ENCODE measurements around the gene TMC1. TPM values are rescaled to one million over a fixed set of nuclear protein-coding genes. Genes with fewer than 3 reads are reported as not detected.
"Not testable (repeated sequence)": the region's sequence is repeated elsewhere in the genome, so short reads cannot be mapped to it uniquely, and the experiment has no call there.

Gene TMC1
- total RNA-seq, 1 experiment from 2014 or later: not detected

DNA sequence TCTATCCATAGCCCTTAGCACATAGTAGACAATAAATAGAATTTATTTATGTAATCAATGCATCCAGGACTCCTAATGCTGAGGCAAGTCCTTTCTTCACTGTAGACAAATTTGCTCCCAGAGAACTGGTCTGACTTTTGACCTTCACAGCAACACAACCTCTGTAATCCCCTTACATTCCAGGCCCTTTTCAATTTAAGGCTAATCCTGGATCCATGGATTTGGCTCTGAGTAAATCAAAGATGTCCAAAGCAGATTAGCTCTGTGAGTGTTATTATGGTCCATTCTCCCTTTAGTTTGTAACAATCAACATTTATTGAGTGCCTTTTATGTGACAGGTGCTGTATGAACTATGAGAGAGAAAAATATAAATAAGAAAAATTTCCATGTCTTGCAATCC, 27.4 kb upstream of the TMC1 start:
- no peak overlapping the region for H3K27ac ChIP-seq
- H3K27me3 ChIP-seq: no peaks in the 10 kb centered on the region
- no peak for DNase-seq
- H3K4me3 ChIP-seq: no peak overlapping the region
- H3K4me1 ChIP-seq: no peaks in the 10 kb centered on the region
- H3K36me3 ChIP-seq: no peaks in the 10 kb centered on the region
- no peaks in the 10 kb centered on the region for H3K9me3 ChIP-seq (replicated peaks)

DNA sequence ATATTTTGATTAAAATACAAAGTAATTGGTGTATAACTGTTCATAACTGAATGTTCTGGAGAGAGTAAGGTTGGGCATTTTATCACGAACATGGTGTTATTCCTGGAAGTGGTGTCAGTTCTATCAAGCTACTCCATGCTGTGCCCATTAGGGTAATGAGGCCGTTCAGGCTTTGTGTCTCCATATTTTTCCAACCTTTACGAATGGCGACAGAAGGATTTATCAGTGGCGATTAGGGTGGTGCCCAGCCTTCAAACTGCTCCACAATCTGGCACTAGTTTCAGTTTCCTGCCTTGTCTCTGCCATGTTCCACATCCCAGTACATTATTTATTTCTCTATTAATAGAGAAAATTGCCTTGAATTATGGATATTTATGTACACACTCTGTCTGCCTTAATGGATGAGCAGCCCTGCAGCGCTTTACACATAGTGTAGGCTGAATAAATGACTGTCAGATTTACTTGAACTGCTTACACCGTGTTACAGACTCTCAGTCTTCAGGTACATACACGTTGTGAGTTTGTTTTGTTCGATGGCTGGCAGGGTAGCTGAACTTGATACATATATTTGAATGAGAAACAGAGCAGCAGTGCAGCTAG, 23.9 kb upstream of the TMC1 start:
- no peak for DNase-seq
- Histone ChIP-seq H3K4me3 (no peak overlapping the region), H3K27me3 (no peaks in the 10 kb centered on the region), H3K27ac (no peak overlapping the region), H3K4me1 (no peaks in the 10 kb centered on the region), H3K9me3 (replicated peaks) (no peaks in the 10 kb centered on the region), H3K36me3 (no peaks in the 10 kb centered on the region)

- H3K36me3 ChIP-seq: no peaks in the 10 kb centered on the region
- no peak overlapping the region for H3K4me3 ChIP-seq
- no peaks in the 10 kb centered on the region for H3K27me3 ChIP-seq
These were observed 14.8 kb upstream of the TMC1 start for GRCh38 chr9:72506615-72507014.

DNA sequence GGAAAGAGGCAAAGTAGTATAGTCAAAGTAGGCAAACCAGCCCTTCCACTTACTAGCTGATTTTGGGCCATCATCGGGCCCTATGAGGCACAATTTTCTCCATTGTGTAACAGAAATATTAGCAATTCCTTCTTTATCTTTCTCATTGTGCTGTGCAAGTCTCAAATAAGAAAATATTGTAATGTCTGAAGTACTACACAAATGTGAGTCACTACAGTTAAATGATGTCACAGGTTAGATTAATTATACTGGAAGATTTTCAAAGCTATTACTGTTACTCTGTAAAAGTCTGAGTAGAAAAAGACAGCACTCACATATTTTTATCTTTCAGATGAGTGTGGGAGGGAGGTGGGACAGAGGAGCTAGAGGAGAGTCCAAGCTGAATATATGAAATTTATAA, 12.4 kb upstream of the TMC1 start:
- no peak for DNase-seq
- no peaks in the 10 kb centered on the region for H3K27me3 ChIP-seq
- H3K9me3 ChIP-seq (replicated peaks): 0 out of 2 replicates have a peak, but pooled peaks cover 2% of the 10 kb centered on the region
- no peak overlapping the region for H3K27ac ChIP-seq
- H3K4me1 ChIP-seq: no peaks in the 10 kb centered on the region
- no peak overlapping the region for H3K4me3 ChIP-seq
- H3K36me3 ChIP-seq: no peaks in the 10 kb centered on the region

More at GRCh38 chr9:72506615-72507014, 14.8 kb upstream of the TMC1 start:
- no peaks in the 10 kb centered on the region for H3K9me3 ChIP-seq (replicated peaks)
- H3K27ac ChIP-seq: no peak overlapping the region
- DNase-seq: no peak
- no peaks in the 10 kb centered on the region for H3K4me1 ChIP-seq

GRCh38 chr9:72509635-72510034, 11.8 kb upstream of the TMC1 start:
- no peaks in the 10 kb centered on the region for H3K27me3 ChIP-seq
- H3K36me3 ChIP-seq: no peaks in the 10 kb centered on the region
- 0 out of 2 replicates have a peak, but pooled peaks cover 2% of the 10 kb centered on the region for H3K9me3 ChIP-seq (replicated peaks)
- H3K4me1 ChIP-seq: no peaks in the 10 kb centered on the region
- H3K27ac ChIP-seq: no peak overlapping the region
- no peak overlapping the region for H3K4me3 ChIP-seq
- DNase-seq: no peak

- DNase-seq: not testable (repeated sequence)
These were observed 397 bp upstream of the TMC1 start for GRCh38 chr9:72521011-72521410.

GRCh38 chr9:72524820-72525540, 3.6 kb downstream of the TMC1 start:
- Histone ChIP-seq H3K9me3 (replicated peaks) (no peaks in the 10 kb centered on the region), H3K27me3 (no peaks in the 10 kb centered on the region), H3K27ac (no peak overlapping the region), H3K4me1 (peaks cover 18% of the 10 kb centered on the region), H3K4me3 (no peak overlapping the region), H3K36me3 (no peaks in the 10 kb centered on the region)
- DNase-seq: peak; percentile 43 to 65

More at GRCh38 chr9:72521011-72521410, 397 bp upstream of the TMC1 start:
- H3K36me3 ChIP-seq; H3K4me1 ChIP-seq; H3K4me3 ChIP-seq; H3K27me3 ChIP-seq; H3K9me3 ChIP-seq (replicated peaks); H3K27ac ChIP-seq: not testable (repeated sequence)

GRCh38 chr9:72526901-72527800, 5.7 kb downstream of the TMC1 start:
- H3K36me3 ChIP-seq: no peaks in the 10 kb centered on the region
- no peaks in the 10 kb centered on the region for H3K9me3 ChIP-seq (replicated peaks)
- H3K27ac ChIP-seq: peak overlapping the region; percentile 20; the same call in 1 of the 2 replicates
- peak overlapping the region; percentile 53 for H3K4me3 ChIP-seq
- H3K27me3 ChIP-seq: no peaks in the 10 kb centered on the region
- H3K4me1 ChIP-seq: peaks cover 18% of the 10 kb centered on the region
- DNase-seq: peak; percentile 80 to 85

DNA sequence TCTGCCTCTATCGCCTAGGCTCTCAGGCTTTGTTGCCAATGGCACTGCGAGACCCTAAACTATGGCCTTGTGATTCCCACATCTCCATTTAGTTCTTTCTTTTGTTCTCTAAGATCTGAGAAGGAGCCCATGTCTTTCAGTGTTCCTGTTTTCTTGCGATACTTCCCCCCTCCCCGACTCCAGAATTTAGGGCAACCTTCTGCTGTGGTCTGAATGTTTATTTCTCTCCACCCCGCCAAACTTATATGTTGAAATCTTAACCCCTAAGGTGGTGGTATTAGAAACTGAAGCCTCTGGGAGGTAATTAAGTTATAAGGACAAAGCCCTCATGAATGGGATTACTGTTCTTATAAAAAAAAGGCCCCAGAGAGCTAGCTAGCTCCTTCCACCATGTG, 6.4 kb downstream of the TMC1 start:
- no peaks in the 10 kb centered on the region for H3K36me3 ChIP-seq
- H3K9me3 ChIP-seq (replicated peaks): no peaks in the 10 kb centered on the region
- H3K4me1 ChIP-seq: peaks cover 20% of the 10 kb centered on the region
- H3K27me3 ChIP-seq: no peaks in the 10 kb centered on the region
- DNase-seq: no peak
- peak overlapping the region; percentile 53 for H3K4me3 ChIP-seq
- H3K27ac ChIP-seq: peak overlapping the region; percentile 20; the same call in 1 of the 2 replicates

- H3K9me3 ChIP-seq (replicated peaks): no peaks in the 10 kb centered on the region
- no peaks in the 10 kb centered on the region for H3K27me3 ChIP-seq
- H3K4me1 ChIP-seq: peaks cover 26% of the 10 kb centered on the region
- DNase-seq: no peak
- no peak overlapping the region for H3K27ac ChIP-seq
- H3K4me3 ChIP-seq: no peak overlapping the region
- H3K36me3 ChIP-seq: no peaks in the 10 kb centered on the region
These were observed 8.1 kb downstream of the TMC1 start for GRCh38 chr9:72529531-72529930.

DNA sequence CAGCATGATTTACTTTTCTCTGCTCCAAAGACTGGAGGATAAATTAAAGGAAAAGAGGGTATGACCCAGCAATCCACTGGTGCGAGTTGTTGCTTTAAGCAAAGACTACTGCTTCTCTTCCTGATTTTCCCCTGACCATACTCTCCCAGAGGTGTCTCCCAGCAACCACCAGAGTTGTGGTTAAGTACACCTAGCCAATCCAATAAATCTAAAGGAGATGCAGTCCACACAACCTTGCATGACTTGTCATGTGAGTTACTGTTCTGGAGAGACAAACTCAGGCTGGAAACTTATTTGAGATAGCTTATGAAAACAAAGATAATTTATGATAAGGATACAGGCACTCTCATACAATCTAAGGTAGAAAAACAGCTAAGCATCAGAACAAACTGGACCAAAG, 11.9 kb downstream of the TMC1 start:
- no peaks in the 10 kb centered on the region for H3K9me3 ChIP-seq (replicated peaks)
- no peaks in the 10 kb centered on the region for H3K27me3 ChIP-seq
- DNase-seq: no peak
- no peak overlapping the region for H3K4me3 ChIP-seq
- peaks cover 8% of the 10 kb centered on the region; the same call in 1 of the 2 replicates for H3K4me1 ChIP-seq
- H3K27ac ChIP-seq: no peak overlapping the region
- H3K36me3 ChIP-seq: no peaks in the 10 kb centered on the region

DNA sequence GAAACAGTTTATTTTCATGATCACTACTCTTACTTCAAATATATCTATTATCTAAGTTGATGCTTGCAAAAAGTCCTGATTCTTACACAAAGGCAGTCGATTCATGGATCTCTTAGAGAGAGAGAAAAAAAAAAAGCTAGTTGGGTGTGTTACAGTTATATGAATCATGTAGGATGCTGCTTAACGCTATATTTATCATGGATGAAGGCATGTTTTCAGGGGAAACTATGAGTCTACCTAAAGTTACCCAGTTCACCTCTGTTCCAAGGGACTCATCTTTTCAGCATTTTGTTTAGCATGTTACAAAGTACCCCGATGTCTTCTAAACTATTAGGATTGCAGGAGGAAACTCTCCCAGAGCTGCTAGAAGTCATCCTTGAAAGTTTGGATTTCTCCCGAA, 13.5 kb downstream of the TMC1 start:
- no peaks in the 10 kb centered on the region for H3K9me3 ChIP-seq (replicated peaks)
- DNase-seq: no peak
- no peaks in the 10 kb centered on the region for H3K36me3 ChIP-seq
- no peaks in the 10 kb centered on the region for H3K27me3 ChIP-seq
- no peak overlapping the region for H3K4me3 ChIP-seq
- no peak overlapping the region for H3K27ac ChIP-seq
- H3K4me1 ChIP-seq: peaks cover 8% of the 10 kb centered on the region; the same call in 1 of the 2 replicates

- H3K27ac ChIP-seq: no peak overlapping the region
- H3K36me3 ChIP-seq: no peaks in the 10 kb centered on the region
- DNase-seq: no peak
- H3K4me3 ChIP-seq: no peak overlapping the region
- H3K27me3 ChIP-seq: no peaks in the 10 kb centered on the region
- H3K9me3 ChIP-seq (replicated peaks): no peaks in the 10 kb centered on the region
- H3K4me1 ChIP-seq: peaks cover 8% of the 10 kb centered on the region; the same call in 1 of the 2 replicates
These were observed 15.7 kb downstream of the TMC1 start for GRCh38 chr9:72537011-72537545.

DNA sequence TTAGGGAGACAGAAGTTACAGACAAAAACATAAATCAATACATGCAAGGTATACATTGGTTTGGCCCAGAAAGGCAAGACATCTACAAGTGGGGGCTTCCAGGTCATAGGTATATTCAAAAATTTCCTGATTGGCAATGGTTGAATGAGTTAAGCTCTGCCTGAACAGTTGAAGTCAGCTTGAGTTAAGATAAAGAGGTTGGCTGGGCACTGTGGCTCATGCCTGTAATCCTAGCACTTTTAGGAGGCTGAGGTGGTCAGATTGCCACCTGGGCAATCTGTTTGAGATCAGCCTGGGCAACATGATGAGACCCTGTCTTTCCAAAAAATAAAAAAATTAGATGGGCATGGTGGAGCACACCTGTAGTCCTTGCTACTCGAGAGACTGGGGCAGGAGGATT, 16.3 kb downstream of the TMC1 start:
- DNase-seq: no peak
- peaks cover 7% of the 10 kb centered on the region; the same call in 1 of the 2 replicates for H3K4me1 ChIP-seq
- H3K27ac ChIP-seq: no peak overlapping the region
- H3K36me3 ChIP-seq: no peaks in the 10 kb centered on the region
- H3K9me3 ChIP-seq (replicated peaks): no peaks in the 10 kb centered on the region
- H3K4me3 ChIP-seq: no peak overlapping the region
- H3K27me3 ChIP-seq: no peaks in the 10 kb centered on the region

Measured in SJCRH30 (cell line).